Measurements from ENCODE around the gene NUBP2.
A peak's percentile ranks its signal among the peaks of the same experiment; 100 is the strongest.

The NUBP2 gene

DNA sequence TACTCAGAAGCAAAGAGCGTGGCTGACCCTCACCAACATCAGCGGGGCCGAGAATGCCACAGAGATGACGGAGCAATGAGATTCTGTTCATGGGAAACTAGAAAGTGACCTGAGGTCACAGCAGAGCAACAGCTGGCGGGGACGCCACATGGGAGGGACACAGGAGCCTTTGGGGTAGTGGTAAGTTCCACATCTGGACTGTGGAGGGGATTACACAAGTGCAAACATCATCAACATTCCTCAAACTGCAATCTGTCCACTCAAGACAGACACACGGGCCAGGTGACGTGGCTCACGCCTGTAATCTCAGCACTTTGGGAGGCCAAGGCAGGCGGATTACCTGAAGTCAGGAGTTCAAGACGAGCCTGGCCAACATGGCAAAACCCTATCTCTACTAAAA is 32.7 kb downstream of the NUBP2 start:
- no peak for DNase-seq

DNA sequence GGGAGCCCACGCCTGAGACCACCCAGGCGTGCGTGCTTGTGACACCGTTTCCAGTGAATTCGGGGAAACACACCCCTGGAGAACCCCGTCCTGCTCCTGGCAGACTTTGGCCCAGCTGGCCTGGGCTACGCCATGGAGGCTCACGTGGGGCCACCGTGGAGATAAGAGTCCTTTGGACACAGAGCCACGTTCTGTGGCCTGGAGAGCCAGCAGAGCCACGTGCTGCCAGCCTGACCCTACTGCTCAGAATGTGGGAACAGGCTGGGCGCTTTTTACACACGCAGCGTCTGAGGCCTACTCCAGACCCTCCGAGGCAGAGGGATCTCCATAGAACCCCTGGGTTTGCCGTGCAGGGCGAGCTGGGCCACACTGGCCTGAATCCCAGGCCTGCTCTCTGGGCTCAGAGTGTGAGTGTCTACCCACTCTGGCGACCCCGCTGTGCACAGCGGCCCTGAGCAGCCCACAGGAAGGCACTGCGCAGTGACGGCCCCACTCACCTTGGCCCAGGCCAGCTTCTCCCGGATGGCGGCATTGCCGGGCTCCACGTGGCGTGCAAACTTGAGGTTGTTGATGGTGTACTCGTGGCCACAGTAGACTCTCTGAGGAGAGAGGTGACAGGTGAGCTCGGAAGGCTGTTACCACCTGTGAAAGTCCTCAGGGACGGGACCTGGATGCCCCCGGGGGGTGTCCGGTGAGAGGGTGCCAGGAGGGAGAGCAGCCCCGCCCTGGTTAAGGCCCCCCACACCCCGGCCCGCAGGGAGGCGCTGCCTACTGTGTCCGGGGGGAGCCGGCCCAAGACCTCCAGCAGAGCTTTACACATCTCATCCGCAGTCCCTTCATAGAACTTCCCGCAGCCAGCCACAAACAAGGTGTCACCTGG is 33.9 kb downstream of the NUBP2 start:
- no peak for DNase-seq

DNA sequence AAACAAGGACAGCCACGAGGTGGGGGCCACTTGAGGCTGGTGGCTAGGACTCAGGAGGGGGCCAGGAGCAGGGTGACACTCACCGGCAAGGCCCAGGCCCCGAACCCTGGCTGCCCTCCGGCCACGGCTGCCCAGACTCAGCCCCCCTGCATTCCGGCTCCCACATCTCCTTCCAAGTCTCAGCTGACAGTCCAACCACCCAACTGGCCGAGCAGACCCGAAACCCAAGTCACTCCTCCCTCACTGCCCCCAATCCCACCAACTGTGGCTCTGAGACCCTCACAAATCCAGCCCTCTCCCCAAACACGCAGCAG is 34.5 kb downstream of the NUBP2 start:
- DNase-seq = no peak

DNA sequence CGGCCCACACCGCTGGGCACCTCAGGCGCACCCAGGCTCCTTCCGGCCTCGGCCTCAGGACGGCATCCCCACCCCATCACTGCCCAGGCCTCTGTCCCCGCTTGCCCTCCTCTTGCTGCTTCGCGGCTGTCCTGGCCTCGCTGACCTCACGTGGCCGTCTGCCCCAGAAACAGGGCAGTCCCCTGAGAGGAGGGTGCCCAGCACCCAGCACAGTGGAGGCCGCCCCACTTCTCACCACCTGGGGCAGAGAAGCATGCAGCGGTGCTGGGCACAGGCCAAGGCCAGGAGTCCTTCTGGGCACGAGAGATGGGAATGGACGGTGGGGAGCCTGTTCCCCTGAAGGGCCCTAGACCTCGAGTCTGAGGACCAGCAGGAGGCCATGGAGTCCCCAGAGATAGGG is 35.0 kb downstream of the NUBP2 start:
- DNase-seq = no peak

DNA sequence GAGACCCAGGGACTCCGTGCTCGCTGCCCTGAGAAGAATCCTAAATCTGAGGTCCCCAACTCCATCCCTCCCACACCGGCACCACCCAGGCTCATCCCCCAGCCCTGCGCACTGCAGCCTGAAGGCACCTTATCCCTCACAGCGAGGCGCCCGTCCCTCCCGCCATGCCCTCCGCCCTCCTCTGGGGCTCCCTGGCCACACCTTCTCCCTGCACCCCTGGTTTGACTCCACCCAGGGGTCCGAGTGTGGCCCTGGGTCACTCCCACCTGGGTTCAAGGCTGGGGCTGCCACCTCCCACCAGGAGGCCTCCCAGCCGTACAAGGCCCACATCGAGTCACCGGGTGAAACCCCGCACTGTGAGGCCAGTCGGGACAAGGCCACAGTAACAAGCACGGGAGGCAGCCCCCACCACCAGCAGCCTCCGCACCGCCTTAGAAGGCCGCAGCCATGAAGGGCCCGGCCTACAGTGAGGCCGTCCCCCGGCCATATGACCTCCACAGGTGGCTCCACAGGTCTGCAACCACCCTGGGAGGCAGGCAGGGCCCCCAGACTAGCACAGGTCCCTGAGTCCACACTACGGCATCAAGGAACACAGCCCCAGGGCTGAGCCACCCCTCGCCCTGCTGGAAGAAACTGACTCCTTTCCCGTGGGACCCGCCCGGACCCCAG is 35.6 kb downstream of the NUBP2 start:
- no peak for DNase-seq

DNA sequence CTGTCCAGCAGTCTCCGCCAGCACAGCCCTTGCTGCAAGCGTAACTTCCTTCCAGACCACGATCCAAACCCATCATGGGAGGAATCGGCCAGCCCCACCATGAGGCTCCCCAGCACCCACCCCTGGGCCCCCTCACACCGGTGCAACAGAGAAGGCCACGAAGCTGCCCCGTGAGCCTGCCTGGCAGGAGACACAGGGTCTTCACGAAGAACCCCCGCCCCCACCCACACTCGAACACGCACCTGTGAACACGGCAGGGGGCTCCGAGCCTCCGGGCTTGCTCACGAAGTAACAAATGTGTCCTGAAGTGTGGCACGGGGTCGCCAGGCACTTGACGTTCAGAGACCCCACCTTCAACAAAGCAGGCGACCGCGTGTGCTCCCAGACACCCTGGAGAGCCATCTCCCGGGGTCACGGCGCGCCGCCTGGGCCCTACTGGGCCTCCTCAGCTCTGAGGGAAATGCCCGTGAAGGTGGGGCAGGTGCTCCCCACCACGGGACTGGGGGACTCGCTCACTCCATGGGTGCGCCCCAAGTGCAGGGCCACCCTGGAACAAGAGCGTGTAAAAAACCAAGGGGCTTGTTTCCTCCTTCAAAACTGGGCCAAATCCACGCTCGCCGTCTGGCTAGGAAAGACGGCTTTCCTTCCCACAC is 36.2 kb downstream of the NUBP2 start:
- DNase-seq = no peak

DNA sequence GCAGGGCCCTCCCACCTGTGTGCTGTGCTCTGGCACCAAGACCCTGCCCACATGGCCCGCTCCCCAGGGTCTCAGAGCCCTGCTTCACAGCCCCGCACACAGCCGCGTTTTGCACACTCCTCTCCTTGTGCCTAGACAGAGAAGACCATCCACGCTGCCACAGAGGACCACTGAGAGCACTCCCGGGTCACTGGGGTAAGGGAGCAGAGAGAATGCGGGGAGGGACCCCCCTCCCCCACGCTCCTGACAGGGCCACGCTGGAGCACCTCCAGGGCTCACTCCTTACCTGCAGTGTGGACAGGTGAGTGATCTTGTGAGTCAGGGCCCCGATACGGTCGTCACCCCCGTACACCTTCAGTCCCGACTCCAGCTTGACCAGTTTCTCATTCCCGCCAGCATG is 36.9 kb downstream of the NUBP2 start:
- no peak for DNase-seq

DNA sequence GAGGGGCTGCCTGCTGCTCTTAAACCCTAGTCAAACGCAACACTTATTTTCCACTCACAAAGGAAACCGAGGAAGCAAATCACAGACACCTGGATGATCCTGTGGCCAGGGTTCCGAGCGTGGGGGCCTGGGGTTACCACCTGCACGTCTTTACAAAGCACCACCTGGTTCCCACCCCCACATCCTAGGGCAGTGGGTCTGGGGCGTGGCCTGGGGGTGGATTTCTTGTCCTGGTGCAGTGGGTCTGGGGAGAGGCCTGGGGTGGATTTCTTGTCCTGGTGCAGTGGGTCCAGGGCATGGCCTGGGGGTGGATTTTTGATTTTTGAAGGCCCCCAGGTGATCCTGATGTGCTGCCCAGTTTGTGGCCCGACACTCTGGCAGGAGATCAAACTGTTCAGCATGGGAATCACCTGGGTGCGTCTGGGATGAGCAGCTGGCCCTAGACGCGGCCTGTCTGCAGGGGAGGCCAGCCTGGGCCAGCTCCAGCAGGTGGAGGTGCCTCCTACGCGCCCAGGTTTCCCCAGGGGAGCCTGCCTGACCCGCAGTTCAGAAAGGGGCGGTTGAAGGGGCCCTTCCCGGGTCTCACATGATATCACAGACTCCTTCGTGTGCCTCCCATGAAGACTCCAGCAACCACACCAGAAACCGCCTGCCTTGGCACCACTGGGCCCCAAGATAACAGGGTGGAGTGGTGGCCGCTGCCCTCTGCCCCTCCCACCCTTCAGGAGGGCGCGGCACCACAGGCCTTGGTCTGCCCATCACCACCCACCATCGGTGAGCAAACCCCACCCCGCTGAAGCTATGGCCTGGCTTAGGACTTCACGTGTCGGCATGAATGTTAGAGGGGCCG is 37.6 kb downstream of the NUBP2 start:
- DNase-seq = no peak

DNA sequence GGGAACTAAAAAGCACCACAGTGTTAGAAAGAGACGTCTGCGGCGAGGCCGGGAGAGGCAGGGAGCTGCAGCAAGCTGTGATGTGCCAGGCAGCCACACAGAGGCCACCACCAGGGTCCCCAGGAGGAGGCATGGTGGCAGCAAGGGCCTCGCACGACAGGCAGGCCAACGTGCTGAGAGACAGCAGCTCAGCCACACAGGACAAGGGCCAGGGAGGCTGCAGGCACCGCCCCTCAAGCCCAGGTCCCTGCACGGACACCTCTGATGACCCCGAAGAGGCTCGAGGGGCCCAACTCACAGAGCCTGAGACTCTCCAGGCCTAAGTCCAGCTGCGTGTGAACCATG is 38.2 kb downstream of the NUBP2 start:
- no peak for DNase-seq

DNA sequence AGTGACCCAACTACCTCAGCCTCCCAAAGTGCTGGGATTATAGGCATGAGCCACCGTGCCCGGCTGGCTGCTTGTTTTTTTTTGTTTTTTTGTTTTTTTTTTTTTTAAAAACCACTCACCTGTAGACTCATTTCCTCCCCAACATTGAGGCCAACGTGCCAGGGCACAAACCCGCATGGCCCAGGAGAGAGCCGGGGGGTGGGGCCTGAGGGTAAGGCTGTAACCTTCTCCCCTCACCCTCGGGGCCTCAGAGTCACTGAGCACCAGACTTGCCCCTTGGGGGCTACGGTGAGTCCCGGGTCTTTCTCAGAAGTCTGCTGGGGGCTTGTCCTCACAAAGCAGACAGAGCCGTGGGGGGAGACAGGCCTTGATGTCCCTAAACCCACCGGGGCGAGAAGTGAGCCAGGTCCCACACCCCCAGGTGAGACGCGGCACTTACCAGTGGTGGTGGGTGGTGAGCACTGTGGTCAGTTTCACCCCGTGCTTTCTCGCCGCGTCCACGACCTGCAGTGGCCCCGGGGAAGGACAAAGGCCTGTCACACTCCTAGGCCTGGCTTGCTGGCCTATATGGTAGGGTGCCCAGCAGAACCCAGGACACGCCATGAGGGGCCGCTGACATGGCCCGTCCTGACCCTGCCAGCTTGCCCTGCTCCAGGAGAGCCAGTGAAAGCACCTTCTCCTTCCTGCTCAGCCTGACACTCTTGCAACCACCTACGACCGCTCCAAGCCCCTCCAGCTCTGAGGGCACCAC is 39.3 kb downstream of the NUBP2 start:
- no peak for DNase-seq

DNA sequence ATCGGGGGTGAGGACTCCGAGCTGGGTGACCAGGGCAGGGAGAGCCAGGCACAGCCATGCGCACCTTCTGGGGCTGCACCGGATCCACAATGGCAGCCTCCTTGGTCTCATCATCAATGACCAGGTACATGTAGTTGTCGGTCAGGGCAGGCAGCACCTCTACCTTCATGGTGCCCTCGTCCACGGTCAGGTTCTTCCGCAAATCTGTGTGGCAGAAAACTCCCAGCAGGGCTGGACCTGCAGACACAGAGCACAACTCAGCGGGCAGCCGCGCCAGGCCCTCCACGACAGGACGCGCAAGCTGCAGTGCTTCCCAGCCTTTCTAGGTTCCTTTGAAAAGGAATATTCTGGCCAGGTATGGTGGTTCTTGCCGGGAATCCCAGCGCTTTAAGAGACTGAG is 40.0 kb downstream of the NUBP2 start:
- no peak for DNase-seq

DNA sequence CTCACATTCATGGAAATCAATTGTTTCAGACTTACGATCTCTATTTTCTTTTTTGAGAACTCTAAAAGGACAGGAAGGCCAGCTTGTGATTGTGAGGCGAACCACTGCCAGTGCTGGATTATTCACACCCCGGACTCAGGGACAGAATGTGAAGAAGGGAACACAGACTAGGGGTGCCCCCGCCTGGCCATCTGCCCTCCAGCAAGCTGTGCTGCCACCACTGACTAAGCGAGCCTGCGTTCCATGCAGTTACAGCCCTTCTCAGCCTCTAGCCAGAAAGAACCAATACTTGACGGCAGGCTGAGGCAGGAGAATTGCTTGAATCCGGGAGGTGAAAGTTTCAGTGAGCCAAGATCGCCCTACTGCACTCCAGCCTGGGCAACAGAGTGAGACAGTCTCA is 41.1 kb downstream of the NUBP2 start:
- no peak for DNase-seq

DNA sequence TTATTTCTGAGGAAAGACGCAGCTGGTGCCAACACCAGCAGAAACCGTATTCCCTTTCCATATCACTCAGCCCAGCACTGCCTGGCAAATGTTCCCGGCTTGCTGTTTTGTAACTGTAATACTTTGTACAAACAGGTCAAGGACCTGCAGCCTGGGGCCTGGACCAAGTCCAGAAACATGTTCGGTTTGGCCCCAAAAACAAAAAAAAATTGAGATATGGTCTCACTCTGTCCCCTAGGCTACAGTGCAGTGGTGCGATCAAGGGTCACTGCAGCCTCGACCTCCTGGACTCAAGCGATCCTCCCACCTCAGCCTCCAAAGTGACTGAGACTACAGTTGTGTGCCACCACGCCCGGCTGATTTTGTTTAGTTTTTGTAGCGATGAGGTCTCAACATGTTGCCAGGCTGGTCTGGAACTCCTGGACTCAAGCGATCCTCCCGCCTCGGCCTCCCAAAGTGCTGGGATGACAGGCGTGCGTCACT is 42.7 kb downstream of the NUBP2 start:
- no peak for DNase-seq

DNA sequence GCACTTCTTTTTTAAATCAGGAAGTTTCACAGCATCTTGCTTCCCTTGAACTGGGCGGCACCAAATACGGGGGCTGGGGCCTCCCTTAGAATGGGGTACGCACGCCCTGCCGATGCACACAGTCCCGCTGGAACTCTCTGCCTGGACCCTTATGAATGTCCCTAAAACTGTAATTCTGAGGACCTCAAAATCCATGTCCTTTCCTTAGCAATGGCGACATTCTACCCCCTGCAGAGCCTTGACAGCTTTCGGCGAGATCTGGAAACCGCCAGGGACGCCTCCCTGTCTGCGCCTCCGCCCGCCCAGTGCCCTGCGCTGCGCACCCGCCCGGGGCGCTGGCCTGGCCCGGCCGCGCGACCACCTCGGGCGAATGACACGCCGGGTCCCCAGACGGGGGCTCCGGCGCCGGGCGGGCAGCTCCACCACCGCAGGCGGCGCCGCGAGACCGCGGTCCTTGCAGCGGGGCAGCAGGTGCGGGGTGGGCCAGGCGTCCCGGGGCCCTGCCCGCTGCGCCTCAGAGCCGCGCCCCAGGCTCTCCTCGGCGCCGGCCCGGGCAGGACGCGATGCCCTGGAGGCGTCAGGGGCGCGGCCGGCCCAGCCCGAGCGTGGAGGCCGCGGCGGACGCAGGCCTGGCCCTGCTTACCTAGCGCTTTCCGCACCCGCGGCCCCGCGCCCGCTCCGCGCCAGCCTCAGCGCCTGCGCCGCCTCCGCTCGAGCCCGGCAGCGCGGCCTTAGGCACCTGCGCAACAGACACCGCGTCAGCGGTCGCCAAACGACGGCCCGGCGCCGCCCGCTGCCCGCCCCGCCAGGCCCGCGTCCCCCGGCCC is 43.3 kb downstream of the NUBP2 start:
- DNase-seq = peak; percentile 83

DNA sequence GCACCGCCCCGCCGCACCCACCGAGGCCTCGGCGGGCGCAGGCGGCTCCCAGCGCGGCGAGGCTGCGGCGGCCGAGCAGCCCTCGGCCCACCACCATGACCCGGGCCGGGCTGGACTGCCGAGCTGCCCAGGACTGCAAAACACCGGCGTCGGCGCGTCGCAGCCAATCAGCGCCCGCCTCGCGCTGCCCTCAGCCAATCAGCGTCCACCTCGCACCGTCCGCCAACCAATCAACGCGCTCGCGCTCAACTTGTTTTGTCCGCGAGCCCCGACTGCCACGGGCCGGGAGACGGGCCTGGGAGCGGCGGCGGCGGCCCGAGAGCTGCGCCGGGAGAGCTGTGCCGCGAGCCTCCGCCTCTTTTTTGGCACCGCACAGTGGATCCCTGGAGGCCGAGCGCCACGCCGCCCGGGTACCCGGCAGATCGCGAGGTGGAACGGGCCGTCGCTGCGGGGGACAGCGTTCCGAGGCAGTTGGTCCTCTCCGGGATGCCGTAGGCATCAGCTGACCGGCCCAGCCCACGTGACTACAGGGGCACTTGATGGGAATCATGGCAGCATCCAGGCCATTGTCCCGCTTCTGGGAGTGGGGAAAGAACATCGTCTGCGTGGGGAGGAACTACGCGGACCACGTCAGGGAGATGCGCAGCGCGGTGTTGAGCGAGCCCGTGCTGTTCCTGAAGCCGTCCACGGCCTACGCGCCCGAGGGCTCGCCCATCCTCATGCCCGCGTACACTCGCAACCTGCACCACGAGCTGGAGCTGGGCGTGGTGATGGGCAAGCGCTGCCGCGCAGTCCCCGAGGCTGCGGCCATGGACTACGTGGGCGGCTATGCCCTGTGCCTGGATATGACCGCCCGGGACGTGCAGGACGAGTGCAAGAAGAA is 44.2 kb downstream of the NUBP2 start, which contains the start of the genes FAHD1 and HAGH:
TSS of gene FAHD1 (plus strand) at position 516 of the 883 bp plus-strand sequence. CDS start at position 549, 33 bp downstream.
TSS of gene HAGH (minus strand) at position 135 of the 883 bp plus-strand sequence. CDS start at position 97, 38 bp downstream.
- DNase-seq = peak; percentile 94

DNA sequence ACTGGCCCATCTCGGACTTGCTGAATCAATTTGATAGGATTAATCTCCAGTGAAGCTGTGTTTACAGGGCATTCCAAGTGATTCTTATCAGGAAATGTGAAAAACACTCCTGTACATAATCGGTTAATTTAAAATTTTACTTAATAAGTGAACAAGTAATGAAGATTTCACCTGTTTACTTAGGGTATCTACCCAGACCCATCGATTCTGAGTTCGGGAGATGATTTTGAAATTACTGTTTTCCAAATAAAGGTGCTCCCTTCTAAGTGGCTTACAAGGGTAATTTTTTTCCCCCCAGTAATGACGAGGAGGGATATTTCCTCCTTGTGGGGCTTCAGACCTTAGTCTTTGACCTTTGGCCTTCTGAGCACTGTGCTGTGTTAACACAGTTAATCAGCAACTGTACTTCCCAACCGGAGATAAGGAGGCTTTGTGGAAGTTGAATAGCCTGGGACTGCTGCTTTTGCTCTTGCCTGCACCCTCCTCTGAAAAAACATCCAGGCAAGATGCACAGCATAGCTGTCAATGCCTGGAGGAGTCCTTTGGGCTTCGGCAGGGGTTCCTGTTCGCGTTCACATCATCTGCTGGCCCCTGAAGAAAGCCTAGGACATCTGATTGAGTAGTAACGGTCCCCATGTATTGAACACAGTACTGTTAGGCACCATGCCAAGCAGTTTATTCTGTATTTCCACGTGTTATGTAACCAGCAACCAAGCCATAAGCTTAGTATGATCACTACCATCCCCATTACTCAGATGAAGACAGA is 46.1 kb downstream of the NUBP2 start:
- peak; percentile 15 for DNase-seq

DNA sequence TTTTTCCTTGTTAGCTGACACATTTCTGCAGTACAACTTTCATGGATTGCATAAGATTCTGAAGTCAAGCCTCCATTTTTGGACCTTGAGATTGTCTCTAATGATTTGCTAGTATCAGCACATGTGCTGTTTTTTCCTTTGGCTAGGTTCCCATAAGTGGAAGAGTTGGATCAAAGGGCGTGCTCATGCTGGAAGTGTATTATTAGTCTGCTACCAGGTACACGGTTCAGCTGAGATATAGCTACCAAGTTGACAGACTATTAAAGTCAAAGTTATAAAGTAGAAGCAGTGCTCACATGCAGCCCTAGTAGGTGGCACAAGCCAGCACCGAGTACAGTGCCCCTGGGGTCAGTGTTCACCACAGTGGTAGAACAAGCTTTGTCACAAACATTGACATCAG is 47.5 kb downstream of the NUBP2 start:
- no peak for DNase-seq

DNA sequence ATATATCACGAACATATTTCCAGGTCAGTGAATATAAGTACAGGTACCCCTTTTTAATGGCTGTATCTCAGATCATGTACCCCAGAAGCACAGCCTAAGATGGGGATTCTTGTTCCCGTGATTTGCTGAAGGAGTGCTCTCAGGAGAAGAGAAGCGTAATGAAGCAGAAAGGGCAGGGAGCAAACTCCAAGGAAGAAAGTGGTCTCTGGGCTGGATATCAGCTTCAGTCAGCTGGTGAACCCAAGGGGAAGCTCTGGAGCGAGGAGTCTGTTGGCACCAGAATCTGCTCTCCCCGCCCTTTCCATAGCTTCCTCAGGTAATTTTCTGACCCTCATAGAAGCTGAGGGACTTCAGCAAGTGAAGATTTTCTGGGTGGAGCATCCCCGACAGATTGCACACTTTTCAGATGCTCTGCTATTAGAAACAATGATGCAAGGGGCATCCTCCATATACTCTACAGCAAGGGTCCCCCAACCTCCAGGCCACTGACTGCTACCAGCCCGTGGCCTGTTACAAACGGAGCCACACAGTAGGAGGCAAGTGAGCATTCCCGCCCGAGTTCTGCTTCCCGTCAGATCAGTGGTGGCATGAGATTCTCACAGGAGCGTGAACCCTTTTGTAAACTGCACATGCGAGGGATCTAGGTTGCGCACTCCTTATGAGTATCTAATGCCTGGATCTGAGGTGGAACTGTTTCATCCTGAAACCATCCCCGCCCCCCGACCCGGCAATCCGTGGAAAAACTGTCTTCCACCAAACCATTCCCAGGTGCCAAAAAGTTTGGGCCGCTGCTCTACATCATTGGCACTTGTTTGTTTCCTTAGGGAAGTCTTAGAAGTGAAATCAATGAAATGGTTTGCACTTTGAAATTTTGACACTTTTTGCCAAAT is 48.7 kb downstream of the NUBP2 start:
- DNase-seq = peak; percentile 26

Data from activated CD8-positive, alpha-beta memory T cell treated with anti-CD3 and anti-CD28 coated beads, Interleukin-2, amount 50 U/mL, for 48 hours (primary cell).